Osteocyte (in vitro differentiated cells): ENCODE measurements around the gene BYSL. TPM values are rescaled to one million over a fixed set of nuclear protein-coding genes. Genes with fewer than 3 reads are reported as not detected.

Experiments
- DNase-seq: peaks from one replicate; pipeline ENCODE4 v3.0.0; 2021; ENCODE audit warnings: mixed read lengths; ENCODE audit not compliant: unreplicated experiment; ENCODE audit errors: extremely low spot score
- H3K27ac Mint-ChIP-seq: one replicate; pipeline ENCODE4 v1.8.0; 2021; ENCODE audit warnings: mild to moderate bottlenecking, mixed read lengths; ENCODE audit not compliant: unreplicated experiment
- H3K27me3 Mint-ChIP-seq: one replicate; pipeline ENCODE4 v1.8.0; 2021; ENCODE audit warnings: mixed read lengths; ENCODE audit not compliant: unreplicated experiment
- H3K36me3 Mint-ChIP-seq: one replicate; pipeline ENCODE4 v1.8.0; 2021; ENCODE audit warnings: mixed read lengths; ENCODE audit not compliant: unreplicated experiment
- H3K4me1 Mint-ChIP-seq: one replicate; pipeline ENCODE4 v1.8.0; 2021; ENCODE audit warnings: mixed read lengths; ENCODE audit not compliant: unreplicated experiment
- H3K4me3 Mint-ChIP-seq: one replicate; pipeline ENCODE4 v1.8.0; 2021; ENCODE audit warnings: mild to moderate bottlenecking, moderate library complexity, mixed read lengths; ENCODE audit not compliant: unreplicated experiment
- H3K9me3 Mint-ChIP-seq: one replicate; pipeline ENCODE4 v1.8.0; 2021; ENCODE audit warnings: mixed read lengths; ENCODE audit not compliant: unreplicated experiment
- total RNA-seq: library from RNA; stranded (reverse); gene quantifications from 2 replicates; pipeline ENCODE4 v1.2.1, GENCODE V29; 2021
- TF ChIP-seq, protein P1 (sequence below): fragments of 200-600 bp; sonication (generic); IDR thresholded peaks from 2 replicates; pipeline ENCODE4 v1.5.0; 2021; ENCODE audit warnings: antibody characterized with exemption, mild to moderate bottlenecking, moderate library complexity

BYSL gene
- total RNA-seq, 1 donor from 2014 or later: 22.7 TPM

DNA sequence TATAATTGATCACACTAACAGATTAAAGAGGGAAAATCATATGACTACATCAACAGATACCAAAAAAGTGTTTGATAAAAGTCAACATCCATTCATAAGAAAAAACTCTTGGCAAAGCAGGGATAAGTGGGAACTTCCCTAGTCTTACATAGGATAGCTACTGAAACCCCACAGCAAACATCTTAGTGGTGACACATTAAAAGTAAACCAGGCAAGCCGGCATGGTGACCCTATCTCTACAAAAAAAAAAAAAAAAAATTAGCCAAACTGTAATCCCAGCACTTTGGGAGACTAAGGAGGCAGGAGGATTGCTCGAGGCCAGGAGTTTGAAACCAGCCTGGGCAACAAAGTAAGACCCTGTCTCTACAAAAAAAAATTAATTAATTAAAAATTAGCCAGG is 34.1 kb downstream of the BYSL start:
- no peak overlapping the region for H3K4me3 Mint-ChIP-seq
- H3K36me3 Mint-ChIP-seq: peaks cover 3% of the 10 kb centered on the region
- H3K27ac Mint-ChIP-seq: no peak overlapping the region
- no peak for DNase-seq
- H3K4me1 Mint-ChIP-seq: no peaks in the 10 kb centered on the region
- no peaks in the 10 kb centered on the region for H3K9me3 Mint-ChIP-seq
- TF ChIP-seq, protein P1, sequence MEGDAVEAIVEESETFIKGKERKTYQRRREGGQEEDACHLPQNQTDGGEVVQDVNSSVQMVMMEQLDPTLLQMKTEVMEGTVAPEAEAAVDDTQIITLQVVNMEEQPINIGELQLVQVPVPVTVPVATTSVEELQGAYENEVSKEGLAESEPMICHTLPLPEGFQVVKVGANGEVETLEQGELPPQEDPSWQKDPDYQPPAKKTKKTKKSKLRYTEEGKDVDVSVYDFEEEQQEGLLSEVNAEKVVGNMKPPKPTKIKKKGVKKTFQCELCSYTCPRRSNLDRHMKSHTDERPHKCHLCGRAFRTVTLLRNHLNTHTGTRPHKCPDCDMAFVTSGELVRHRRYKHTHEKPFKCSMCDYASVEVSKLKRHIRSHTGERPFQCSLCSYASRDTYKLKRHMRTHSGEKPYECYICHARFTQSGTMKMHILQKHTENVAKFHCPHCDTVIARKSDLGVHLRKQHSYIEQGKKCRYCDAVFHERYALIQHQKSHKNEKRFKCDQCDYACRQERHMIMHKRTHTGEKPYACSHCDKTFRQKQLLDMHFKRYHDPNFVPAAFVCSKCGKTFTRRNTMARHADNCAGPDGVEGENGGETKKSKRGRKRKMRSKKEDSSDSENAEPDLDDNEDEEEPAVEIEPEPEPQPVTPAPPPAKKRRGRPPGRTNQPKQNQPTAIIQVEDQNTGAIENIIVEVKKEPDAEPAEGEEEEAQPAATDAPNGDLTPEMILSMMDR: no peak
- no peaks in the 10 kb centered on the region for H3K27me3 Mint-ChIP-seq

DNA sequence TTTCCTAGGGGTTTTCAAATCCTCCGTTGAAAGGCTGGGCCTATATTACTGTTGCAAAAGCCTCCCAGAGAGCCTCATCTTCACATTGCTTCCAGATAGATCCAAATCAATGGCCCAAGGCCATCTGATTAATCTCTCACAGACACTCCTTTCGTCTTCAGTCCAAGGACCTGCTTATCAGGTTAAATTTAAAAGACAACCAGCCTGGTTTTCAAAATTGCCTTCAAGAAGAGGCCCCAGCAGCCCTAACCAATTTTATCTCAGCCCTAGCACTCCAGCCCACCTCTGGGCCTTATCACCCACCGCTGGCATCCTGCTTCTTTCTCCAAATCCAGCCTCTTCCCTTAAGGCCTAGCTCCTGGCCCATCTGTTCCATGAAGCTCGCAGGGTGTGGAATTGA is 35.8 kb downstream of the BYSL start:
- H3K27me3 Mint-ChIP-seq: no peaks in the 10 kb centered on the region
- TF ChIP-seq, protein P1: no peak
- H3K27ac Mint-ChIP-seq: no peak overlapping the region
- no peak overlapping the region for H3K4me3 Mint-ChIP-seq
- no peaks in the 10 kb centered on the region for H3K4me1 Mint-ChIP-seq
- H3K36me3 Mint-ChIP-seq: peaks cover 2% of the 10 kb centered on the region
- DNase-seq: no peak
- no peaks in the 10 kb centered on the region for H3K9me3 Mint-ChIP-seq

DNA sequence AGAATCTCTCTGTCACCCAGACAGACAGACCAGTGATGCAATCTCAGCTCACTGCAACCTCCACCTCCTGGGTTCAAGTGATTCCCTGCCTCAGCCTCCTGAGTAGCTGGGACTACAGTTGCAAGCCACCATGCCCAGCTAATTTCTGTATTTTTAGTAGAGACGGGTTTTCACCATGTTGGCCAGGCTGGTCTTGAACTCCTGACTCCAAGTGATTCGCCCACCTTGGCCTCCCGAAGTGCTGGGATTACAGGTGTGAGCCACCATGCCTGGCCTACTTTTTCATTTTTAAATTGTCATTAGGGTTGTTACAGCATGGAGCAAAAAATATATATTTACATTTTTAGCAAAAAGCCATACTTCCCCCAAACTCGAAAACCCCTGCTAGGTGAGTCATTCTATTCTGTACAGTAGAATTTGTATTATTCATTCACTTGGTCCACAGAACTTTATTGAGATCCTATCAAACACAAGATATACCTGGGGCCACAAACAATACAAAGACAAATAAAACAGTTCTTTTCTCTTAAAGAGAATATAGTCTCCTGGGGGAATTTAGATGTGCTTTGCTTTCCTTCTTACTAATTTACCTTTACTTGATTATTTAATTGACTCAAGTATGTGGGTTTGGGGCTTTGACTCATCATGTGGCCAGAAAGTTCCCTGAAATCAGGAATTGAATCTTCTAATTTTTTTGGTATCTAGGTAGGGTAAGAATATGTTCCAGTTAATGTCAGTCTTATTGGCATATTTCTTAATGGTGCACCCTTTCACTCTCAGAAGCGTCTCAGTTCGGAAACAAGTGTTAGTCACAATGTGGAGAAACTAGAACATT is 36.9 kb downstream of the BYSL start:
- Mint-ChIP-seq H3K36me3 (peaks cover 5% of the 10 kb centered on the region), H3K9me3 (no peaks in the 10 kb centered on the region), H3K27me3 (no peaks in the 10 kb centered on the region), H3K27ac (no peak overlapping the region), H3K4me1 (no peaks in the 10 kb centered on the region), H3K4me3 (no peak overlapping the region)
- DNase-seq: no peak
- TF ChIP-seq, protein P1: no peak

DNA sequence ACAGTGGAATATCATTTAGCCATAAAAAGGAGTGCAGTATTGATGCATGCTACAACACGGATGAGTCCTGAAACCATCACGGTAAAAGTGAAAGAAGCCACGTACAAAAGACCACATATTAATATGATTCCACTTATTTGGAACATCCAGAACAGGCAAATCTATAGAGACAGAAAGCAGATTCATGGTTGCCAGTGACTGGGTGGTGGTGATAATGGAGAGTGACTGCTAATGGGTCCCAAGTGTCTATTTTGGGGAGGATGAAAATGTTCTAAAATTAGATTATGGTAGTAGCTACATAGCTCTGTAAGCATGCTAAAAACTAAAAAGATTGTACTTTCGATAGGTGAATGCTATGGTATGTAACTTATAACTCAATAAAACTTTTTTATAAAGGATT is 38.7 kb downstream of the BYSL start:
- DNase-seq: no peak
- Mint-ChIP-seq H3K27ac (no peak overlapping the region), H3K4me3 (no peak overlapping the region), H3K27me3 (no peaks in the 10 kb centered on the region), H3K36me3 (peaks cover 10% of the 10 kb centered on the region), H3K4me1 (no peaks in the 10 kb centered on the region), H3K9me3 (no peaks in the 10 kb centered on the region)
- TF ChIP-seq, protein P1: no peak

DNA sequence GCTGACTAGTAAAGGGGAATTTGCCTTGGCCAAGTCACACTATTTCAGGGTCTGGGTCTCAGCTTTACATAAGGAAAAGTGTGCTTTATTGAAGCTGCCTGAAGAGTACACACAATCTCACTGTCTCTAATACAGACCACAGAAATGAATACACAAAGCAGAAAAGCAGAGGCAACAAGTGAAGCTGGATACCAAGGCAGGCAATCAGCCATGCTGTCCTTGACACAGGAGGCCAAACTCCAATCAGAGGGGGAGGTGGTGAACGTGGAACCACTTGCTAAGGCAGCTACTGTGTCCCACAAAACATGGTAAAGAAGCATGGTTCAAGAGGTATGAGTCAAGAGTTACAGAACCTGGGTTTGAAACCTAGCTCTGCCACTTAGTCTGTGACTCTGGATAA is 42.1 kb downstream of the BYSL start:
- H3K4me3 Mint-ChIP-seq: no peak overlapping the region
- no peaks in the 10 kb centered on the region for H3K27me3 Mint-ChIP-seq
- DNase-seq: no peak
- TF ChIP-seq, protein P1: no peak
- no peaks in the 10 kb centered on the region for H3K9me3 Mint-ChIP-seq
- H3K27ac Mint-ChIP-seq: no peak overlapping the region
- peaks cover 15% of the 10 kb centered on the region for H3K4me1 Mint-ChIP-seq
- H3K36me3 Mint-ChIP-seq: peaks cover 13% of the 10 kb centered on the region
